ENCODE measurements around the gene EPHA5.

GRCh38 chr4:65420036-65420435, 250.3 kb downstream of the EPHA5 start:
- no peak for TF ChIP-seq CEBPB (IDR thresholded peaks at IDR 0.05; ENCODE audit: low read depth)
- no peak for TF ChIP-seq POLR2A (IDR thresholded peaks at IDR 0.05; ENCODE audit: borderline replicate concordance, extremely low read depth, insufficient read depth, insufficient read length)
- no peak for TF ChIP-seq SIN3A (IDR thresholded peaks at IDR 0.05; ENCODE audit: low read depth)
- no peak for TF ChIP-seq ZNF274 (IDR thresholded peaks at IDR 0.05; ENCODE audit: low read depth, low read length)
- no peak for TF ChIP-seq CTCF (IDR thresholded peaks at IDR 0.05 in 2 of 3, conservative IDR thresholded peaks at IDR 0.05 in 1 of 3; ENCODE audit: borderline replicate concordance in 1 of 3, insufficient read depth in 1 of 3, low read depth in 2 of 3, low read length in 2 of 3)
- no peak for TF ChIP-seq ZFX (IDR thresholded peaks at IDR 0.05)
- TF ChIP-seq CBX3 (IDR thresholded peaks at IDR 0.05; ENCODE audit: low read depth) = no peak
- no peak for TF ChIP-seq YY1 (IDR thresholded peaks at IDR 0.05; ENCODE audit: extremely low read depth, insufficient replicate concordance, low read depth, low read length)
- TF ChIP-seq ATF3 (IDR thresholded peaks at IDR 0.05) = no peak
- no peak for TF ChIP-seq SP1 (IDR thresholded peaks at IDR 0.05; ENCODE audit: low read depth)
- no peak for TF ChIP-seq REST (IDR thresholded peaks at IDR 0.05; ENCODE audit: low read depth)
- TF ChIP-seq MAX (IDR thresholded peaks at IDR 0.05) = no peak

Data from HCT116 (cell line).